ENCODE measurements around the gene PRR15. TPM values are rescaled to one million over a fixed set of nuclear protein-coding genes. Genes with fewer than 3 reads are reported as not detected.

The PRR15 gene
- total and polyA plus RNA-seq, 2 donors = 0.09 to 0.39 TPM

- no peaks in the 10 kb centered on the region for H3K36me3 ChIP-seq (ENCODE audit: control insufficient read depth in 2 of 2, insufficient read depth in 2 of 2, low read length in 1 of 2)
- no peaks in the 10 kb centered on the region for H3K4me1 ChIP-seq (ENCODE audit: control insufficient read depth in 2 of 2, insufficient read depth in 2 of 2, low read length in 2 of 2)
- H3K9me3 ChIP-seq (ENCODE audit: control insufficient read depth in 2 of 2, insufficient read depth in 1 of 2, low read length in 1 of 2) = no peaks in the 10 kb centered on the region
- 99% methylated on average over 3 of the region's 3 CpGs for WGBS
- no peak overlapping the region for H3K4me3 ChIP-seq (ENCODE audit: low read length in 2 of 2)
- no peak overlapping the region for H3K27ac ChIP-seq (ENCODE audit: low read depth in 1 of 2, low read length in 1 of 2)
- no peak for DNase-seq (ENCODE audit: low read depth in 6 of 9, low spot score in 9 of 9)
- H3K27me3 ChIP-seq (ENCODE audit: control insufficient read depth in 2 of 2, insufficient read depth in 1 of 2, low read length in 1 of 2) = no peaks in the 10 kb centered on the region
These were observed 40.4 kb downstream of the PRR15 start for GRCh38 chr7:29604052-29604451.

DNA sequence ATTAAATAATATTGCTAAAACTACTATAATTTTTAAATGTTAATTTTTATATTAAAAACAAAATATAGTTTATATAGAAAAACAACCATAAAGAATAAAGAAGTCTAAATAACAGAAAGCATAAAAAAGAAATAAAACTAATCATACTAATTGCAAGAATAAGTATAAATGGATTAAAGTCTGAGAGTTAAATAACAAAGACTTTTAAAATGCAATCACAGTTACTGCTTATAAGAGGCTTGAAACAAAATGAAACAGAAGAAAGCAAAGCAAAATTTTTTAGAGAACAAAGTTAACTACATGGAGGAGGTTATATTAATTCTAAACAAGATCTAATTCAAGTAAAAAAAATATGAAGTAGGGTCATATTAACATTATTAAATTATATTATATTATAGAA, 41.1 kb downstream of the PRR15 start:
- Histone ChIP-seq H3K36me3 (ENCODE audit: control insufficient read depth in 2 of 2, insufficient read depth in 2 of 2, low read length in 1 of 2) (no peaks in the 10 kb centered on the region), H3K27me3 (ENCODE audit: control insufficient read depth in 2 of 2, insufficient read depth in 1 of 2, low read length in 1 of 2) (no peaks in the 10 kb centered on the region), H3K4me3 (ENCODE audit: low read length in 2 of 2) (no peak overlapping the region), H3K4me1 (ENCODE audit: control insufficient read depth in 2 of 2, insufficient read depth in 2 of 2, low read length in 2 of 2) (no peaks in the 10 kb centered on the region), H3K9me3 (ENCODE audit: control insufficient read depth in 2 of 2, insufficient read depth in 1 of 2, low read length in 1 of 2) (no peaks in the 10 kb centered on the region), H3K27ac (ENCODE audit: low read depth in 1 of 2, low read length in 1 of 2) (no peak overlapping the region)
- no peak for DNase-seq (ENCODE audit: low read depth in 6 of 9, low spot score in 9 of 9)

GRCh38 chr7:29605671-29606070, 42.0 kb downstream of the PRR15 start:
- H3K4me1 ChIP-seq (ENCODE audit: control insufficient read depth in 2 of 2, insufficient read depth in 2 of 2, low read length in 2 of 2) = no peaks in the 10 kb centered on the region
- WGBS = 95% methylated on average over 3 of the region's 3 CpGs
- no peak overlapping the region for H3K4me3 ChIP-seq (ENCODE audit: low read length in 2 of 2)
- H3K27me3 ChIP-seq (ENCODE audit: control insufficient read depth in 2 of 2, insufficient read depth in 1 of 2, low read length in 1 of 2) = no peaks in the 10 kb centered on the region
- no peaks in the 10 kb centered on the region for H3K36me3 ChIP-seq (ENCODE audit: control insufficient read depth in 2 of 2, insufficient read depth in 2 of 2, low read length in 1 of 2)
- DNase-seq (ENCODE audit: low read depth in 6 of 9, low spot score in 9 of 9) = no peak
- H3K9me3 ChIP-seq (ENCODE audit: control insufficient read depth in 2 of 2, insufficient read depth in 1 of 2, low read length in 1 of 2) = no peaks in the 10 kb centered on the region
- no peak overlapping the region for H3K27ac ChIP-seq (ENCODE audit: low read depth in 1 of 2, low read length in 1 of 2)

- Histone ChIP-seq H3K27ac (ENCODE audit: low read depth in 1 of 2, low read length in 1 of 2) (no peak overlapping the region), H3K27me3 (ENCODE audit: control insufficient read depth in 2 of 2, insufficient read depth in 1 of 2, low read length in 1 of 2) (no peaks in the 10 kb centered on the region), H3K4me1 (ENCODE audit: control insufficient read depth in 2 of 2, insufficient read depth in 2 of 2, low read length in 2 of 2) (no peaks in the 10 kb centered on the region), H3K9me3 (ENCODE audit: control insufficient read depth in 2 of 2, insufficient read depth in 1 of 2, low read length in 1 of 2) (no peaks in the 10 kb centered on the region), H3K4me3 (ENCODE audit: low read length in 2 of 2) (no peak overlapping the region), H3K36me3 (ENCODE audit: control insufficient read depth in 2 of 2, insufficient read depth in 2 of 2, low read length in 1 of 2) (no peaks in the 10 kb centered on the region)
- WGBS = 92% methylated on average over 4 of the region's 4 CpGs
- DNase-seq (ENCODE audit: low read depth in 6 of 9, low spot score in 9 of 9) = no peak
These were observed 42.7 kb downstream of the PRR15 start for GRCh38 chr7:29606287-29606721.

DNA sequence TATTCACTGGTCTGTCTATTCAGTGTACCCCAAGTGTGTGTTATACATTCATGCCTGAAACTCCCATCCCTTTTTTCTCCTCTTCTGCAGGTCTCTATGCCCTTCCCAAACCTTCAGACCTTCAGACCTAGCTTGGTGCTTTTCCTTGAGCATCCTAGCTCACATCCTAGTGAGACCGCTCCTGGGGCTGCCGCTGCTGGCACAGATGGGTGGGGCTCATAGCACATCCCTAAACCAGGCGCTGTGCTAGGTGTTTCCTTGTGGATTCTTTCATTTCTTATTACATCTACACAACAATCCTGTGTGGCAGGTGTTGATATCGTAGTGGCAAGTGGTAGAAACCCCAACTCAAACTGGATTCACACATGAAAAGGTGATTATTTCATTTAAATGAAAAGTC, 43.2 kb downstream of the PRR15 start:
- Histone ChIP-seq H3K4me3 (ENCODE audit: low read length in 2 of 2) (no peak overlapping the region), H3K9me3 (ENCODE audit: control insufficient read depth in 2 of 2, insufficient read depth in 1 of 2, low read length in 1 of 2) (no peaks in the 10 kb centered on the region), H3K27ac (ENCODE audit: low read depth in 1 of 2, low read length in 1 of 2) (no peak overlapping the region), H3K4me1 (ENCODE audit: control insufficient read depth in 2 of 2, insufficient read depth in 2 of 2, low read length in 2 of 2) (no peaks in the 10 kb centered on the region), H3K36me3 (ENCODE audit: control insufficient read depth in 2 of 2, insufficient read depth in 2 of 2, low read length in 1 of 2) (no peaks in the 10 kb centered on the region), H3K27me3 (ENCODE audit: control insufficient read depth in 2 of 2, insufficient read depth in 1 of 2, low read length in 1 of 2) (no peaks in the 10 kb centered on the region)
- WGBS = 96% methylated on average over 4 of the region's 4 CpGs
- DNase-seq (ENCODE audit: low read depth in 6 of 9, low spot score in 9 of 9) = no peak

- Histone ChIP-seq H3K36me3 (ENCODE audit: control insufficient read depth in 2 of 2, insufficient read depth in 2 of 2, low read length in 1 of 2) (no peaks in the 10 kb centered on the region), H3K4me1 (ENCODE audit: control insufficient read depth in 2 of 2, insufficient read depth in 2 of 2, low read length in 2 of 2) (no peaks in the 10 kb centered on the region), H3K27me3 (ENCODE audit: control insufficient read depth in 2 of 2, insufficient read depth in 1 of 2, low read length in 1 of 2) (no peaks in the 10 kb centered on the region), H3K9me3 (ENCODE audit: control insufficient read depth in 2 of 2, insufficient read depth in 1 of 2, low read length in 1 of 2) (no peaks in the 10 kb centered on the region), H3K4me3 (ENCODE audit: low read length in 2 of 2) (no peak overlapping the region), H3K27ac (ENCODE audit: low read depth in 1 of 2, low read length in 1 of 2) (no peak overlapping the region)
- WGBS = 95% methylated on average over 4 of the region's 4 CpGs
- no peak for DNase-seq (ENCODE audit: low read depth in 6 of 9, low spot score in 9 of 9)
These were observed 43.6 kb downstream of the PRR15 start for GRCh38 chr7:29607259-29607658.

DNA sequence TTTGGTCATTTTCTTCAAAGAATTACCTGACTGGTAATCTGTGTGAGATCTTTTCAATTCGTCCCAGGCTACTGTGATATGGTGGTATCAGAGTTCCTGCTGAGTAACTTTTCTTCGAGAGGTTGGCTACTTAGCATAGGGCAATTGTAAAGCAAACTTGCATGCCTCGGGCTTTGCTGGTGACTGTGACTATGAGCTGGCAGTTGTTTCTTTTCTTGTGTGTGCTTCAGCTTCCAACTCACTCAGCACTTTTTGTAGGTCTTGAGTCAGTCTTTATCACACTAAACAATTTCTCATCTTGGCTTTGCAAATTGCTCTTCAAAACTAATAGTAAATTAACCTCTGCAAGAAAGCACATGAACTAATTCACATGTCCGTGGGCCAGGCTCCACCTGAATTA, 44.3 kb downstream of the PRR15 start:
- Histone ChIP-seq H3K4me3 (ENCODE audit: low read length in 2 of 2) (no peak overlapping the region), H3K36me3 (ENCODE audit: control insufficient read depth in 2 of 2, insufficient read depth in 2 of 2, low read length in 1 of 2) (no peaks in the 10 kb centered on the region), H3K4me1 (ENCODE audit: control insufficient read depth in 2 of 2, insufficient read depth in 2 of 2, low read length in 2 of 2) (no peaks in the 10 kb centered on the region), H3K27ac (ENCODE audit: low read depth in 1 of 2, low read length in 1 of 2) (no peak overlapping the region), H3K9me3 (ENCODE audit: control insufficient read depth in 2 of 2, insufficient read depth in 1 of 2, low read length in 1 of 2) (no peaks in the 10 kb centered on the region), H3K27me3 (ENCODE audit: control insufficient read depth in 2 of 2, insufficient read depth in 1 of 2, low read length in 1 of 2) (no peaks in the 10 kb centered on the region)
- 95% methylated on average over 4 of the region's 4 CpGs for WGBS
- no peak for DNase-seq (ENCODE audit: low read depth in 6 of 9, low spot score in 9 of 9)

- no peaks in the 10 kb centered on the region for H3K4me1 ChIP-seq (ENCODE audit: control insufficient read depth in 2 of 2, insufficient read depth in 2 of 2, low read length in 2 of 2)
- no peaks in the 10 kb centered on the region for H3K36me3 ChIP-seq (ENCODE audit: control insufficient read depth in 2 of 2, insufficient read depth in 2 of 2, low read length in 1 of 2)
- WGBS = 90% methylated on average over 15 of the region's 15 CpGs
- DNase-seq (ENCODE audit: low read depth in 6 of 9, low spot score in 9 of 9) = no peak
- H3K9me3 ChIP-seq (ENCODE audit: control insufficient read depth in 2 of 2, insufficient read depth in 1 of 2, low read length in 1 of 2) = no peaks in the 10 kb centered on the region
- H3K27ac ChIP-seq (ENCODE audit: low read depth in 1 of 2, low read length in 1 of 2) = no peak overlapping the region
- no peaks in the 10 kb centered on the region for H3K27me3 ChIP-seq (ENCODE audit: control insufficient read depth in 2 of 2, insufficient read depth in 1 of 2, low read length in 1 of 2)
- H3K4me3 ChIP-seq (ENCODE audit: low read length in 2 of 2) = no peak overlapping the region
These were observed 45.8 kb downstream of the PRR15 start for GRCh38 chr7:29609162-29610037.

DNA sequence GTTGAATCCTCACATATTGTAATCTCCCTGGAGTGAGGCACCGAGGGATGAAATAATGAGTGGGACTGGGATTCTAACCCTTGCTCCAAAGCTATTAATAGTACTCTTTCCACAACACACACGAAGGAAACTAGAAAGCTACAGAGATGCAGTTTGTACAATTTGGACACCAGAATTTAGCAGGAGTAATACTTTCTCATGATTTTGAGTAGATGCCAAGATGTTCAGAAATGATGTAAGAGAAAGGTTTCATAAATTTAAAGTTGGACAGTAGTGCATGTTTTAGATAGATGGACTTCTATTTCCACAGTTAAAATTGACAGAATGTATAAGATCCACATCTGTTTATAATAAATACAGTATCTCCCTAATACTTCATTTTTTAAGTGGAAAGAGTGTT, 46.5 kb downstream of the PRR15 start:
- DNase-seq (ENCODE audit: low read depth in 6 of 9, low spot score in 9 of 9) = no peak
- Histone ChIP-seq H3K9me3 (ENCODE audit: control insufficient read depth in 2 of 2, insufficient read depth in 1 of 2, low read length in 1 of 2) (no peaks in the 10 kb centered on the region), H3K27ac (ENCODE audit: low read depth in 1 of 2, low read length in 1 of 2) (no peak overlapping the region), H3K36me3 (ENCODE audit: control insufficient read depth in 2 of 2, insufficient read depth in 2 of 2, low read length in 1 of 2) (no peaks in the 10 kb centered on the region), H3K4me1 (ENCODE audit: control insufficient read depth in 2 of 2, insufficient read depth in 2 of 2, low read length in 2 of 2) (no peaks in the 10 kb centered on the region), H3K27me3 (ENCODE audit: control insufficient read depth in 2 of 2, insufficient read depth in 1 of 2, low read length in 1 of 2) (no peaks in the 10 kb centered on the region), H3K4me3 (ENCODE audit: low read length in 2 of 2) (no peak overlapping the region)
- 94% methylated on average over 2 of the region's 2 CpGs for WGBS
